ENCODE measurements around the gene GCFC2. TPM values are rescaled to one million over a fixed set of nuclear protein-coding genes. Genes with fewer than 3 reads are reported as not detected.

GCFC2 gene
- total and polyA plus RNA-seq, 4 donors = 9.5 to 44.9 (median 20.4) TPM

GRCh38 chr2:75655861-75656260 is 54.9 kb downstream of the GCFC2 start:
- Histone ChIP-seq H3K27me3 (ENCODE audit: control insufficient read depth in 3 of 3, insufficient read depth in 3 of 3, low read length in 2 of 3) (no peaks in the 10 kb centered on the region), H3K9me3 (ENCODE audit: control insufficient read depth in 4 of 4, insufficient read depth in 3 of 4, low read length in 3 of 4) (peaks cover 0 to 7% (median 0%) of the 10 kb centered on the region in 4 donors), H3K27ac (ENCODE audit: low read depth in 1 of 2, low read length in 1 of 2) (no peak overlapping the region), H3K4me3 (no peak overlapping the region), H3K4me1 (ENCODE audit: control insufficient read depth in 5 of 5, insufficient read depth in 5 of 5, low read length in 5 of 5) (no peaks in the 10 kb centered on the region), H3K9ac (ENCODE audit: insufficient read depth in 1 of 2, low read length in 2 of 2) (no peak overlapping the region), H3K36me3 (ENCODE audit: control insufficient read depth in 4 of 4, insufficient read depth in 4 of 4, low read length in 4 of 4) (peaks cover 17 to 69% (median 48%) of the 10 kb centered on the region in 4 donors)
- 44 to 79% methylated on average over 1 of the region's 1 CpG for WGBS, 2 donors
- no peak for TF ChIP-seq CTCF (IDR thresholded peaks at IDR 0.05; ENCODE audit: control extremely low read depth, extremely low read depth)
- no peak for ATAC-seq (ENCODE audit: insufficient read depth, low FRiP score)
- no peak for DNase-seq

- H3K36me3 ChIP-seq (ENCODE audit: control insufficient read depth in 4 of 4, insufficient read depth in 4 of 4, low read length in 4 of 4) = peaks cover 24 to 60% (median 40%) of the 10 kb centered on the region in 4 donors
- ATAC-seq (ENCODE audit: insufficient read depth, low FRiP score) = no peak
Measured at GRCh38 chr2:75654012-75654411, 56.7 kb downstream of the GCFC2 start.

GRCh38 chr2:75647771-75648170 is 62.9 kb downstream of the GCFC2 start:
- Histone ChIP-seq H3K9ac (ENCODE audit: insufficient read depth in 1 of 2, low read length in 2 of 2) (peak overlapping the region; percentile 85 to 88), H3K27me3 (ENCODE audit: control insufficient read depth in 3 of 3, insufficient read depth in 3 of 3, low read length in 2 of 3) (no peaks in the 10 kb centered on the region), H3K36me3 (ENCODE audit: control insufficient read depth in 4 of 4, insufficient read depth in 4 of 4, low read length in 4 of 4) (peaks cover 0 to 18% (median 13%) of the 10 kb centered on the region in 4 donors), H3K4me1 (ENCODE audit: control insufficient read depth in 5 of 5, insufficient read depth in 5 of 5, low read length in 5 of 5) (peaks cover 0 to 10% (median 3%) of the 10 kb centered on the region in 5 donors), H3K27ac (ENCODE audit: low read depth in 1 of 2, low read length in 1 of 2) (no peak overlapping the region), H3K4me3 (no peak overlapping the region), H3K9me3 (ENCODE audit: control insufficient read depth in 4 of 4, insufficient read depth in 3 of 4, low read length in 3 of 4) (no peaks in the 10 kb centered on the region)
- 73 to 83% methylated on average over 3 of the region's 3 CpGs for WGBS, 2 donors
- DNase-seq (no peak), ATAC-seq (ENCODE audit: insufficient read depth, low FRiP score) (no peak)
- no peak for TF ChIP-seq CTCF (IDR thresholded peaks at IDR 0.05; ENCODE audit: control extremely low read depth, extremely low read depth)

More at GRCh38 chr2:75654012-75654411, 56.7 kb downstream of the GCFC2 start:
- Histone ChIP-seq H3K27ac (ENCODE audit: low read depth in 1 of 2, low read length in 1 of 2) (no peak overlapping the region), H3K4me1 (ENCODE audit: control insufficient read depth in 5 of 5, insufficient read depth in 5 of 5, low read length in 5 of 5) (peaks cover 0 to 1% (median 0%) of the 10 kb centered on the region in 5 donors), H3K27me3 (ENCODE audit: control insufficient read depth in 3 of 3, insufficient read depth in 3 of 3, low read length in 2 of 3) (no peaks in the 10 kb centered on the region), H3K9me3 (ENCODE audit: control insufficient read depth in 4 of 4, insufficient read depth in 3 of 4, low read length in 3 of 4) (peaks cover 0 to 7% (median 0%) of the 10 kb centered on the region in 4 donors), H3K4me3 (no peak overlapping the region), H3K9ac (ENCODE audit: insufficient read depth in 1 of 2, low read length in 2 of 2) (no peak overlapping the region)
- no peak for DNase-seq
- WGBS, 2 donors = 99 to 100% methylated on average over 2 of the region's 2 CpGs
- TF ChIP-seq CTCF (IDR thresholded peaks at IDR 0.05; ENCODE audit: control extremely low read depth, extremely low read depth) = no peak
